ENCODE measurements around the gene AHNAK.

- TF ChIP-seq POLR2A (IDR thresholded peaks at IDR 0.05; ENCODE audit: extremely low read depth, insufficient read length) (no peak), CTCF (IDR thresholded peaks at IDR 0.05; ENCODE audit: low read depth, low read length) (no peak), MAX (IDR thresholded peaks at IDR 0.05; ENCODE audit: low read depth, low read length) (no peak), MYC (IDR thresholded peaks at IDR 0.05; ENCODE audit: low read depth, low read length) (no peak)
Measured at GRCh38 chr11:62477927-62478326, 68.7 kb downstream of the AHNAK start.
